Measurements from ENCODE around the gene PITRM1.

The PITRM1 gene

DNA sequence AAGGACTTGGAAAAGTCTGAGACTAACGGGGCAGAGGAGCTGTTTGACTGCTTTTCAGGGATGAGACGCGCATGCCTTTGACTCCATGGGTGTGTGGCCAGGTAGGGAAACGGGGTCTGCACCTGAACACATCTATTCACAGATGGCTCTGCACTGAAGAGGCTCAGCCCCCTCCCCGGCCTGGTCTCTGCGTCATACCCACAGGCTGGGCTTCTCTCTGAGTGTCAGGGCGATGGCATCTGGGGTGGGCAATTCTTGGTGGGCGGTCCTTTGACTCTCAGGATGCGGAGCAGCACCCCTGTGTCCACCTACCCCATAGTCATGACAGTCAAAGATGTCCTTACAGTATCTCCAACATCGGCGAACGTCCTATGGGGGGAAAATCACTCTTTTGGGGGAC lies 82.2 kb downstream of the PITRM1 start:
- Histone ChIP-seq H3K9me3 (ENCODE audit: low read length) (no peaks in the 10 kb centered on the region), H3K4me2 (ENCODE audit: low read length) (no peak overlapping the region), H3K27ac (ENCODE audit: low read depth, low read length, poor library complexity, severe bottlenecking) (no peak overlapping the region), H3K9ac (ENCODE audit: low read length) (no peak overlapping the region), H3K4me3 (ENCODE audit: low read depth, low read length, poor library complexity, severe bottlenecking) (no peak overlapping the region), H4K20me1 (ENCODE audit: insufficient read depth, low read length) (peaks cover 4% of the 10 kb centered on the region; the same call in 1 of the 2 replicates), H3K4me1 (ENCODE audit: insufficient read depth, low read length, severe bottlenecking) (no peaks in the 10 kb centered on the region), H3K36me3 (ENCODE audit: insufficient read depth, low read length) (peaks cover 70% of the 10 kb centered on the region), H3K79me2 (ENCODE audit: insufficient read depth, low read length) (peaks cover 67% of the 10 kb centered on the region), H3K27me3 (ENCODE audit: insufficient read depth, low read length) (no peaks in the 10 kb centered on the region), H3F3A (ENCODE audit: insufficient read depth, low read length) (no peaks in the 10 kb centered on the region), H3K9me2 (ENCODE audit: low read depth, low read length) (no peaks in the 10 kb centered on the region), H2AFZ (ENCODE audit: low read length) (no peak overlapping the region)
- TF ChIP-seq, protein P1, sequence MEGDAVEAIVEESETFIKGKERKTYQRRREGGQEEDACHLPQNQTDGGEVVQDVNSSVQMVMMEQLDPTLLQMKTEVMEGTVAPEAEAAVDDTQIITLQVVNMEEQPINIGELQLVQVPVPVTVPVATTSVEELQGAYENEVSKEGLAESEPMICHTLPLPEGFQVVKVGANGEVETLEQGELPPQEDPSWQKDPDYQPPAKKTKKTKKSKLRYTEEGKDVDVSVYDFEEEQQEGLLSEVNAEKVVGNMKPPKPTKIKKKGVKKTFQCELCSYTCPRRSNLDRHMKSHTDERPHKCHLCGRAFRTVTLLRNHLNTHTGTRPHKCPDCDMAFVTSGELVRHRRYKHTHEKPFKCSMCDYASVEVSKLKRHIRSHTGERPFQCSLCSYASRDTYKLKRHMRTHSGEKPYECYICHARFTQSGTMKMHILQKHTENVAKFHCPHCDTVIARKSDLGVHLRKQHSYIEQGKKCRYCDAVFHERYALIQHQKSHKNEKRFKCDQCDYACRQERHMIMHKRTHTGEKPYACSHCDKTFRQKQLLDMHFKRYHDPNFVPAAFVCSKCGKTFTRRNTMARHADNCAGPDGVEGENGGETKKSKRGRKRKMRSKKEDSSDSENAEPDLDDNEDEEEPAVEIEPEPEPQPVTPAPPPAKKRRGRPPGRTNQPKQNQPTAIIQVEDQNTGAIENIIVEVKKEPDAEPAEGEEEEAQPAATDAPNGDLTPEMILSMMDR (IDR thresholded peaks at IDR 0.05; ENCODE audit: low read length) = no peak
- no peak for TF ChIP-seq EZH2 (IDR thresholded peaks at IDR 0.05; ENCODE audit: borderline replicate concordance, low read length)
